Caco-2 (cell line): ENCODE results near the gene PACSIN1. TPM values are rescaled to one million over a fixed set of nuclear protein-coding genes. Genes with fewer than 3 reads are reported as not detected.

ENCODE experiments used
- BruUV-seq: library from RNA; stranded (reverse); fragments of 400-500 nt; replicated peaks from 2 replicates; lab custom pipeline; 2021; lab: Mats Ljungman, UMichigan
- CTCF ChIA-PET: fragments of 300-600 bp; sonication (Branson Sonifier 250); formaldehyde crosslinking; loops from one replicate; lab custom pipeline; 2022; ENCODE audit warnings: antibody characterized with exemption; lab: Charles Lee
- POLR2A ChIA-PET: fragments of 300-600 bp; sonication (Branson Sonifier 250); formaldehyde crosslinking; loops from one replicate; lab custom pipeline; 2022; ENCODE audit warnings: antibody characterized with exemption; lab: Charles Lee
- DNase-seq, 2 experiments: peaks; one replicate each; pipeline versions ENCODE4 v3.0.0 to v3.0.0-alpha.2; 2020 to 2022
- H3K27me3 ChIP-seq: replicated peaks from 2 replicates; pipeline ENCODE4 v1.6.0; 2011; ENCODE audit warnings: low read length; ENCODE audit not compliant: control insufficient read depth, insufficient read depth
- H3K36me3 ChIP-seq: 2 replicates; pipeline ENCODE4 v1.5.1; 2011; ENCODE audit warnings: low read length; ENCODE audit not compliant: control insufficient read depth, insufficient read depth
- H3K4me1 ChIP-seq: fragments of 250-450 bp; sonication (Bioruptor Pico); 2 replicates; pipeline ENCODE4 v1.5.1; 2020; ENCODE audit warnings: mild to moderate bottlenecking
- H3K4me3 ChIP-seq: 2 replicates; pipeline ENCODE4 v1.5.1; 2011; ENCODE audit warnings: low read depth, mild to moderate bottlenecking, control low read depth, low read length
- H3K9me3 ChIP-seq: fragments of 250-450 bp; sonication (Bioruptor Pico); 2 replicates; pipeline ENCODE4 v1.5.1; 2020; ENCODE audit warnings: mild to moderate bottlenecking, moderate library complexity
- H3K27ac Mint-ChIP-seq: one replicate; pipeline ENCODE4 v1.8.0; 2022; ENCODE audit warnings: mixed read lengths; ENCODE audit not compliant: unreplicated experiment
- H3K27me3 Mint-ChIP-seq: one replicate; pipeline ENCODE4 v1.8.0; 2022; ENCODE audit warnings: mixed read lengths; ENCODE audit not compliant: insufficient read depth, unreplicated experiment
- H3K36me3 Mint-ChIP-seq: one replicate; pipeline ENCODE4 v1.8.0; 2022; ENCODE audit warnings: mild to moderate bottlenecking, mixed read lengths; ENCODE audit not compliant: insufficient read depth, unreplicated experiment
- H3K4me1 Mint-ChIP-seq: one replicate; pipeline ENCODE4 v1.8.0; 2022; ENCODE audit warnings: low read depth, mixed read lengths; ENCODE audit not compliant: unreplicated experiment
- H3K4me3 Mint-ChIP-seq: one replicate; pipeline ENCODE4 v1.8.0; 2022; ENCODE audit warnings: mild to moderate bottlenecking, moderate library complexity, mixed read lengths; ENCODE audit not compliant: unreplicated experiment
- H3K9me3 Mint-ChIP-seq: one replicate; pipeline ENCODE4 v1.8.0; 2022; ENCODE audit warnings: mixed read lengths; ENCODE audit not compliant: unreplicated experiment
- CTCF ChIP-seq, 2 experiments: fragments of 200-600 bp in 1 of 2; IDR thresholded peaks; 1 replicate in 1 of 2; 2 replicates in 1 of 2; pipeline versions ENCODE4 v1.5.1 to v1.8.0; 2011 to 2022; ENCODE audit warnings: antibody characterized with exemption in 1 of 2, control low read depth in 1 of 2, inconsistent platforms in 1 of 2, low read depth in 1 of 2, low read length in 1 of 2, mild to moderate bottlenecking in 1 of 2, moderate library complexity in 1 of 2; ENCODE audit not compliant: insufficient read depth in 1 of 2, severe bottlenecking in 1 of 2, unreplicated experiment in 1 of 2
- intact Hi-C: fragments of 100-400 bp; cut with micrococcal nuclease; formaldehyde crosslinking; loops from one replicate; pipeline ENCODE4 v1.10.0; 2022; ENCODE audit not compliant: unreplicated experiment
- total RNA-seq: library from RNA; stranded (reverse); gene quantifications from 2 replicates; pipeline ENCODE4 v1.2.3, GENCODE V29; 2022

PACSIN1 gene
- total RNA-seq, 1 experiment from 2014 or later = 3.7 TPM

DNA sequence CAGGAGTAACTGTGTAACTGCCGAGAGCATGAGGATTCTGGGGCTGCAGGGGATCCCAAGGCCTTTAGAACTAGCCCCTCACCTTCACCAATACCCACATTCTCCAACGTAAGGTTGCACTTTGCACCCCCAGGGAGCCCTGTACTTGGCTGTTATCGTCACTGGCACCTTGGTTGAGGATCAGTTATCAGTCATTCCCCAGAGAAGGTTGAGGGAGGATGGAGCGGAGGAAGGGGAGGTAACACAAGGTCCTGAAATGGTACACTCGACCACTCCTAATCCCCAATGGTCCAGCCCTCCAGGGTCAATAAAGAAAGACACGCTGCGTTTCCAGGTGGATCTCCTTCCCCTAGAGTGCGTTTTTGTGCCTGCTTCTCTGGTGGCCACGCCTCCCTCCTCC, 91.4 kb downstream of the PACSIN1 start:
- no peaks in the 10 kb centered on the region for H3K9me3 ChIP-seq
- no peak for DNase-seq
- H3K36me3 ChIP-seq = no peaks in the 10 kb centered on the region
- Mint-ChIP-seq H3K27me3 (no peaks in the 10 kb centered on the region), H3K36me3 (no peaks in the 10 kb centered on the region), H3K4me3 (no peak overlapping the region), H3K4me1 (peaks cover 17% of the 10 kb centered on the region), H3K9me3 (no peaks in the 10 kb centered on the region), H3K27ac (no peak overlapping the region)
- H3K4me1 ChIP-seq = peaks cover 12% of the 10 kb centered on the region
- POLR2A ChIA-PET = no interaction called here
- H3K27me3 ChIP-seq = no peaks in the 10 kb centered on the region
- CTCF ChIA-PET = no interaction called here
- intact Hi-C loops = no loop called here
- H3K4me3 ChIP-seq = no peak overlapping the region
- no TSS peak for BruUV-seq
- TF ChIP-seq CTCF (IDR thresholded peaks at IDR 0.05; ENCODE audit: insufficient read depth in 1 of 2, low read depth in 1 of 2, low read length in 1 of 2, severe bottlenecking in 1 of 2, unreplicated experiment in 1 of 2) = no peak

DNA sequence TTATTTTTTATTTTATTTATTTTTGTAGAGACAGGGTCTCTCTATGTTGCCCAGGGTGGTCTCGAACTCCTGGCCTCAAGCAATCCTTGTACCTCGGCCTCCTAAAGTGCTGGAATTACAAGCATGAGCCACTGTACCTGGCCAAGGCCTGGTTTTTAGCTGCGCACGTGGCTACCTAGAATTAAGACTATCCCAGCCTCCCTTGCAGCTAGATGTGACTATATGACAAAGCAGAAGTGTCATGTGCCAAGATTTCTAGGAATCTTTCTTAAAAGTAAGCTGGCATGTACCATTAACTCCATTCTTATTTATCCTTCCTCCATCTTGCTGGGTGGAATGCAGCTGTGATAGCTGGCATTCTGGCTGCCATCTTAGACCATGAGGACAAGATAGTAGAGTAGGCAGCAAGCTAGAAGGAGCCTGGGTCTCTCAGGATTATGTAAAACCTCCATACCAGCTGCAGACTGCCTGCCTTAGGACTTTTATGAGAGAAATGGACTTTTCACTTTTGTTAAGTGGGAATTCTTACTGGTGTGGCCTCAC, 92.4 kb downstream of the PACSIN1 start:
- no peak for TF ChIP-seq CTCF (IDR thresholded peaks at IDR 0.05; ENCODE audit: insufficient read depth in 1 of 2, low read depth in 1 of 2, low read length in 1 of 2, severe bottlenecking in 1 of 2, unreplicated experiment in 1 of 2)
- Mint-ChIP-seq H3K36me3 (no peaks in the 10 kb centered on the region), H3K4me3 (no peak overlapping the region), H3K4me1 (peaks cover 17% of the 10 kb centered on the region), H3K27me3 (no peaks in the 10 kb centered on the region), H3K27ac (no peak overlapping the region), H3K9me3 (no peaks in the 10 kb centered on the region)
- POLR2A ChIA-PET = no interaction called here
- H3K4me3 ChIP-seq = no peak overlapping the region
- CTCF ChIA-PET = no interaction called here
- H3K9me3 ChIP-seq = no peaks in the 10 kb centered on the region
- intact Hi-C loops = no loop called here
- no TSS peak for BruUV-seq
- H3K4me1 ChIP-seq = peaks cover 12% of the 10 kb centered on the region
- DNase-seq = no peak
- no peaks in the 10 kb centered on the region for H3K36me3 ChIP-seq
- H3K27me3 ChIP-seq = no peaks in the 10 kb centered on the region

GRCh38 chr6:34559651-34560365, 93.9 kb downstream of the PACSIN1 start:
- H3K4me1 ChIP-seq = peaks cover 12% of the 10 kb centered on the region
- H3K27me3 ChIP-seq = no peaks in the 10 kb centered on the region
- no peak for TF ChIP-seq CTCF (IDR thresholded peaks at IDR 0.05; ENCODE audit: insufficient read depth in 1 of 2, low read depth in 1 of 2, low read length in 1 of 2, severe bottlenecking in 1 of 2, unreplicated experiment in 1 of 2)
- Mint-ChIP-seq H3K36me3 (no peaks in the 10 kb centered on the region), H3K4me3 (no peak overlapping the region), H3K27me3 (no peaks in the 10 kb centered on the region), H3K9me3 (no peaks in the 10 kb centered on the region), H3K27ac (peak overlapping the region; percentile 12), H3K4me1 (peaks cover 17% of the 10 kb centered on the region)
- no peak for DNase-seq
- intact Hi-C loops = loop anchor here (5.0 kb wide), 1 partner anchor 98 kb away; no protein-coding TSS in a partner anchor
- H3K4me3 ChIP-seq = no peak overlapping the region
- ChIA-PET CTCF (interaction anchor here (1.6 kb wide), 1 partner anchor 49 kb away, joined by 5 read pairs; no protein-coding TSS in a partner anchor), POLR2A (no interaction called here)
- no peaks in the 10 kb centered on the region for H3K9me3 ChIP-seq
- BruUV-seq = no TSS peak
- H3K36me3 ChIP-seq = no peaks in the 10 kb centered on the region
